Skeletal muscle cell (primary cell): ENCODE results near the gene NRM.

Source experiments
- DNase-seq: peaks from one replicate; pipeline ENCODE4 v3.0.0-alpha.2; 2010; ENCODE audit warnings: low read depth
- H3K4me3 ChIP-seq: 2 replicates; pipeline ENCODE4 v1.5.1; 2011; ENCODE audit warnings: low read depth, mild to moderate bottlenecking, control low read depth, low read length, moderate library complexity

Gene NRM

DNA sequence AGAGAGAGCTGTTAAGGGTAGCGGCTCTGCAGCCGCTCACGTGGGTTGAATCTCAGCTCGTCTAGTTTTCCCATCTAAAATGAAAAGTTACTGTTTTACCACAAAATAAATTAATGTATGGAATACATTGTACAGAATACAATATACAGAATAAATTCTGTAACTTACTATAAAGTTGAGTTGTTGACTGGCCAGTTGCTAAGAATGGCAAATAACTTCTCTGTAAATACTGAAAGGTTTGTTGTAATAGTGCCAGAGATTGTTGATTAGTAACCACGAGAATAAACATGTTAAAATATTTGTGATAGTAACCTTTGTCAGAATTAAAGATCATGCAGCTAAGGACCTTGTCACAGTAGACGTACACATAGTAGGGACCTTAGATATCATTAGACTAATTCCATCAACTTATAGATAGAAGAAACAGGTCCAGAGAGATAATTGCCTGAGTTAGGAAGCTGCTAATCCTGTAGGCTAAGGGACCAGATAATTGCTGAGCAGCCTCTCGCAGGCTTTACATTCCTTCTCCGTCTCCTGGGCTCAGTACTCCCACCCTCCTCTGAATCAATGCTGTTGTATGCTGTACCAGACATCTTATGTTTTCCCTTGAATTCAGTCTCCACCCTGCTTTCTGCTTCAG is 544 bp upstream of the NRM start:
- no peak for DNase-seq
- H3K4me3 ChIP-seq: peak overlapping the region; percentile 78

GRCh38 chr6:30689985-30690384 is 799 bp downstream of the NRM start:
- no peak for DNase-seq
- peak overlapping the region; percentile 78 for H3K4me3 ChIP-seq

DNA sequence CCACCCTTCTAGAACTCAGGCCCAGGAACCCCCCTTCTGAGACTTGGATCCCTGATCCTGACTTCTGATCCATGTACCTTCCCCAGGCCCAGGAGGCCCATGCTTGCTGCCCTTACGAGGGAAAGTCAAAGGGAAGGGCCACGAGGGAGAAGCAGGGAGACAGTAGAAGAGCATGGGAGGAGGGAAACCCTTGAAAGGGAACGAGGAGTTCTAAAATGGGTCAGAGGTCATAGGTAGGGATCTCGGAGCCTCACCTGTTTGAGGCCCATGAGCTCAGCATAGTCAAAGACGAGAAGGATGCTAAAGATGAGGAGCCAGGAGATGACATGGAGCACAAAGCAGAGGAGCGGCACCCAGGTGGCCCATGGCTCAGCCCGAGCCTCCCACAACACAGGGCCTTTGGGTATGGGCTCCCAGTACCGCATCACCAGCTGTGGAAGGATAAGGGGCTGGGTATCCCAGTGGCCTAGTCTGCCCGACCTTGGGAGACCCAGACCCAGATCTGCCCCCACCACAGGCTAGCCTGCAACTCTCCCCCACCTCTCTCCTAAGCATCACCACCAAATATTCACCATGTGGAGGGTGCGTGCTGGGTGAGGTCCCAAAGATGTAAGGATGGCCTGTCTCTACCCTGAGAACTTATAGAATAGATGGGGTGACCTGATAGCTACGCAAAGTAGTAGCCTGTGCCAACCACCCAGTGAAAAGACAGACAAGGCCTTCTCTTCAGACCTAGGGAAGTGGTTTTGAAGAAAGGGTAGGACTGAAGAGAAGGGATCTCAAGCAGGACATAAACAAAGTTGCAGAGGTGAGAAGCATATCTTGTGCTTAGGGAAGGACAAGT is 1.5 kb downstream of the NRM start:
- no peak for DNase-seq
- H3K4me3 ChIP-seq: no peak overlapping the region

DNA sequence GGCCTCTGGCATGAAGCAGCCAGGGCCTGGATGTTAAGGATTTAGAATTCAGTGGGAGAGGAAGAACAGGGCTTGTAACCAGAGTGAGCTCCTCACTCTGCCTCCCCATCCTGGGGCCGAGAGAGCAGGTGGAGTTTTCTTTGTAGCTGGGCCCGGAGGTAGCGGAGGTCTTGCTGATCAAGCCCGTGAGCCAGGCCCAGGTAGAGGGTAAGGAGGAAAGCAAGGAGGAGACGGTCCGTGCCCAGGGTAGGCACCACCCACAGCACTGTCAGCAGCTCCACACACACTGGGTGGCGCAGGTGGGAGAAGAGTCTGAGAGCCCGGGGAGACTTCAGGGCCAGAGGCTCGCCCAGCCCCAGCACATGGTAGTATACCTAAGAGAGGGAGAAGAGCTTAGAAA is 2.2 kb downstream of the NRM start:
- H3K4me3 ChIP-seq: peak overlapping the region; percentile 90
- no peak for DNase-seq

DNA sequence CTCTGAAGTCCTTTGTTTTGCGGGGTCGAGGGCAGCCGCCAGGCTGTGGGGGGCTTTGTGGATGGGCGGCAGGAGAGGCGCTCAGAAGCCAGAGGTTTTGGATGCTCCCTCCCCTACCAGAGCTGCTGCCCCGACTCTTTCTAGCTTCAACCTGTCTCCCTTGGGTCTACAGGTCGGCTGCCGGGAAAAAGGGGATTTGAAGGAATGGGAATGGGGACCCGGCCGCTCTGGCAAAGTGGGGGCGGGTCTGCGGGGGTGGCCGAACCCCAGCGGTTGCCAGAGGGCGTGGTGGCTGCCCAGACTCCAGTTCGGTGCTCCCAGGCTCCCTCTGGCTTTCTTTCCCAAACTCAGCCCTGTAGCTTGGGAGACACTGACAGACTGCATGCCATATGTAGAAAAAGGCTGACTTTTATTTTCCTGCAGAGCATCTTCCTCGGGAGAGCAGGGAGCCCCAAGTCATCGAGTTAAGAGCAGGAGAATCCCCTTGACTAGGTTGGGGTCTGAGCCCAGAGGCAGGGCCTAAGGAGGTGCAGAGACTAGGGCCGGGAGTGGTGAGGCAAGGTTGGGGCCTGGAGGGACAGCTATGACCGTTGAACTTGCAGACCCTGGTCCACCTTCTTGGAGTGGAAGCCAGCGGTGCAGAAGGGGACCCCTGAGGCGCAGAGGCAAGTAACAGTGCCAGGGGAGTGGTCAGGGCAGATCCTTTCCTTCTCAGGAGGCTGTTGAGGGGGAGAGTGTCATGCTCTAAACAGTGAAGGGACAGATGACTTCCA is 2.9 kb downstream of the NRM start:
- DNase-seq: no peak
- H3K4me3 ChIP-seq: peak overlapping the region; percentile 90

DNA sequence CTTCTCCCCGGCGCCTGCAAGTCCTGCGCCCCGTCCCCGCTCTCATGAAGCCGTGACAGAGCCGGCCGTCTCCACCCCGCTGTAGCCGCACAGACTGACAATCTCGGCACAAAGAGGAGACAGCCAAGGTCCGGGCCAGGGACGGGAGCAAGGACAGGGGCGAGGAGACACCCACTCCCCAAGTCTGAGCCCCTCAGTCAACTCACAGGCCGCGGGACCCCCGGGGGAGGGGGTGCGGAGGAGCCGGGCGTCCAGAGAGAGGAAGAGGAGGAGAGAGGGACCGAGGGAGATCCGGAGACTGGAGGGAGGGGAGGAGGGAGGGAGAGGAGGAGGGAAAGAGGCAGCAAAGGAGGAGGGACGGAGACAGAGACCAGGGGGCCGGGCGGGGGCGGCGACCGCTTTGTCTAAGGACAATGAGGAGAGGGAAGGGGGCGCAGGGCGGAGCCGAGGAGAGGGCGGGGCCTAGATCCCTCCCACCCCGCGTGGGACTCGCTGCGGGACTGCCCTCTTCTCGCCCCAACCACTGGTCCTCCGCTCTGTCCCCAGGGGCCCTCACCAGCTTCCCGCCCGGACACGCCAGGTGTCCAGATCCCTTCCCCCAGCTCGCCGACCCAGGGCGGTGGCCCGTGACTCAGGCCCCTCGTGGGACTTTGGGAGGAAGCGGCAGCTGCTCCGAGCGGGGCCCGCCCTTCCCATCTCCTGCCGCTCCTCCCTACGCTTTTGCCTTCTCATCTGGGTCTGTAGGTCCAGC is 3.7 kb downstream of the NRM start:
- H3K4me3 ChIP-seq: peak overlapping the region; percentile 90

GRCh38 chr6:30686009-30686907 is 4.5 kb downstream of the NRM start, which contains the start of gene PPP1R18:
TSS of gene PPP1R18 (minus strand) at chr6:30686645. CDS start at chr6:30686018, 627 bp downstream.
- DNase-seq: no peak
- peak within 1 kb of the TSS; percentile 90 for H3K4me3 ChIP-seq

More for the DNA sequence above, 3.7 kb downstream of the NRM start:
- peak; percentile 94 for DNase-seq

DNA sequence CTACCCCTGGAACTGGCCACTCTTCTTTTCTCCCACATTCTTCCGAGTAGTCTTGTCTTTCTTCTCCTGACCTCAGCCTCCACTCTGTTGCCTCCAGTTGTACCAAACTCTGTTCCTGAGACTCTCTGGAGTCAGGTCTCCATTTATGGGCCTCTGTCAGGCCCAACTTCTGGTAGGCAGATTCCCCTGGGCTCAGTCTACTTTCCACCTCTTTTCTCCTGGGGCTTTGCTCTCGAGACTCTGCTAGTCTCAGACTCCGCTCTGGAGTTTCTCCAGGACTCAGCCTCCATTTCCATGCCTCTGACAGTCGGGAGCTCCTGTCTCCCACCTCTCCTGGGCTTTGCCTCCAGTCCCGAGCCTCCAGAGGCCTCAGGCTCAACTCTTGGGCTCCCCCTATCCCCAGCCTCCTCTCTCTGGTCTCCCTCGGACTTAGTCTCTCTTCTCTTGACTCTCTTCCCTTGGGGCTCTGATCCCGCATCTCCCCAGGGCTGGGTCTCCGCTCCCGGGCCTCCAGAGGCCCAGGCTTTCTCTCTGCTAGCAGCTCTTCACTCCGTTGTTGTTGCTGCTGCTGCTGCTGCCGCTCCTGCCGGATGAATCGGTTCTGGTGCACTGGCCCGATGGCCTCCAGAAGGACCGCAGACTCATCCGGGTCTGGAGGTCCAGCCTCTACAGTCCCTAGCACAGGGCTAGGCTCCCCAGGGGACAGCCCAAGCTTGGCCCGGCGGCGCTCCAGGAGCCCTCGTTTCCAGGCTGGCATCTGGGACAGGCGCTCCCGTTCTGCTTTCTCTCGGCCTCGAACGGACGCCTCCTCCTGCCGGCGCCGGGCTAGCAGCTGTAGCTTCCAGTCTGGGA is 5.4 kb downstream of the NRM start:
- peak overlapping the region; percentile 90 for H3K4me3 ChIP-seq
- no peak for DNase-seq

DNA sequence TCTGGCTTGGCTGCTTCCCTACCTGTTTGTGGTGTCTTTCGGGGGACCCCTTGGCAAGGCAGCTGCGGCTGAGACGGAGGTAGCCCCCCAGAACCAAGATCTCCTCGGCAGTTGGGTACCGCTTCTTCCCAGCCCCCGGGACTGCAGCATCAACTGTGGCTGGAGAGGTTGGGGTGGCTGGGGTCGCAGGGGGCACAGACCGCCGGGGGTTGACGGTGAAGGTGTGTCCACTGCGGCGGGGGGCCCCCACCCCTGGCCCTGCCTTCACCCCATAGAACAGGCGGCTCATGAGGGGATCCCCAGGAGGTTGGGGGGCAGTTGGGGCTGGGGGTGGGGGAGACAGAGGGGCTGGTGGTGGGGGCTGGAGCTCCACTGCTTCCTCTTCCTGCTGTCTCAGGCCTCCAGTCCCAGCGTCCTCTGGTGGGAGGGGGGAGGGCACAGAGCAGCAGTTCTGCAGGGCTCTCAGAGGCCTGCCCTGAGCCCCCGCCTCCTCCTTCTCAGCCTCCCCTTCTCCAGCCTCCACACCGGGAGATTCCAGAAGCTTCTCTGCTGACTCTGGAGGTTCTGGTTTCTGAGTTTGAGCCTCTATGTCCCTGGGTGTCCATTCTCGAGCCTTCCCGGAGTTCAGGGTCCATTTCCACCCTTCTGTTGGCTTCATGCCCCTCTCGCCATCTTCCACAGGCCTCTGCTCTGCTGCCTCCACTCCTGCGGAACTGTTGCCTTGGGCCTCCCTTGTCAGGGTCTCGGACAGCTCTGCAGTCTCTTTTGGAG is 6.2 kb downstream of the NRM start:
- H3K4me3 ChIP-seq: peak overlapping the region; percentile 90
- no peak for DNase-seq

- DNase-seq: no peak
- H3K4me3 ChIP-seq: peak overlapping the region; percentile 90
Observed at GRCh38 chr6:30683980-30684338, 6.8 kb downstream of the NRM start.

DNA sequence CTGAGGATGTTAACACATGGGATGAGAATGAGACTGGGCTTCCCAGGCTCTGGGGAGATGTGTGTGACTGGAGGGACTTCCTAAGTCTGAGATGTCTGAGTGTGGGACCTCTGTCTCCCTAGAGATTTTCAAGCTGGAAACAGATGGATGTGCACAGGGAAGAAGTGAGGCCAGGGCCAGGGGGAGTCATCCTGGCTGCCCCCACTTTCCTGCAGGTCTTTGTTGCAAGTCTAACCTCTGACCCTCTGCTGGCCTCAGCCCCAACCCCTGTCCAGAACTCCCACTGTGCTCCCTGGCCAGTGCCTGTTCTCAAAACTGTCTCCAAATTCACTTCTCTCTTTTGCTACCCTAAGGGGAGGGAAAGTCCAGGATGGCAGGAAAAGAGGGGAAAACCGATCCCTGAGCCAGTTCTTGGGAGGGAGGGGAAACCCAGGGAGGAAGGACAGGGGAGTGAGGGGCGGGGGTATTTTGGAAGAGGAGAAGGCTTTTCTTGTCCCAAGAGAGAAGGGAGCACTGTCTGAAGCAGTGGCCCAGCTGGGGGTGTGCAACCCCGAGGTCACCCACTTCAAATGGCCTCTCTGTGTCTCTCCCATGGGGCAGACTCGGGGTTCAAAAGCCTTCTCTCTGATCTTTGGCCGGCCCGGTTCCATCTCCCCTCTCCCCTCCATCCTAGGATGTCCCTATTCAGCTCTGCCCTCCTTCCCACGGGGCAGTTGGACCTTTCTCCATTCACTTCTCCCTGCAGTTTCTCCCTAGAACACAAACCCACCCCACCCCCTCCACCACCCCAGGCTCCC is 7.4 kb downstream of the NRM start:
- H3K4me3 ChIP-seq: peak overlapping the region; percentile 90
- DNase-seq: no peak

- DNase-seq: peak; percentile 66
- peak overlapping the region; percentile 90 for H3K4me3 ChIP-seq
Observed at GRCh38 chr6:30682143-30683117, 8.4 kb downstream of the NRM start.

DNA sequence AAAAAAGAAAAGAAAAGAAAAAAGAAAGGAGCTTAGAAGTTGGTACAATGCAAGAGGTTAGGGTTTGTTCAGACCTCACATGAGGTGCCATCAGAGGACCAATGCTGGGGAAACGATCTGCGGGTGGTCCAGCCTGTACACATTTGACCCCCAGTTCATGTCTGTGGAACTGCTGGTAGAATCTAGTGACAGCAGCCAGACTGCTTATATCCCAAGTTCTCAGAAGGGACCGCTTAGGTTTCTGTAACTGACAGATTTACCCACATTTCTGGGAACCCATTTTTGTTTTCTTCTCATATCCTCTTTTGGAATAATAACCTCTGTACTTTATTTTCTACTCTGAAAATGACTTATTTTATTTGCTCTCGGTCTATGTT is 9.0 kb downstream of the NRM start:
- no peak for DNase-seq
- peak overlapping the region; percentile 90 for H3K4me3 ChIP-seq

- peak overlapping the region; percentile 28 for H3K4me3 ChIP-seq
- DNase-seq: no peak
Observed at GRCh38 chr6:30679765-30680535, 10.8 kb downstream of the NRM start.
